ENCODE data around the gene SOX15. TPM values are rescaled to one million over a fixed set of nuclear protein-coding genes. Genes with fewer than 3 reads are reported as not detected.

SOX15 gene
- total and polyA plus RNA-seq, 2 of the 13 experiments (the other 11 are each of a cell fraction or from before 2014, with no cell fraction given), result 0.07 to 0.18 TPM

- TF ChIP-seq ZHX1 (CRISPR knock-in tag; IDR thresholded peaks at IDR 0.05; ENCODE audit: low read depth) (peak; percentile 11; the same call in 1 of the 2 replicates), DNMT3B (CRISPR knock-in tag; conservative IDR thresholded peaks at IDR 0.05) (peak; percentile 88), TARDBP (CRISPR knock-in tag; IDR thresholded peaks at IDR 0.05) (peak; percentile 95), YEATS4 (CRISPR knock-in tag; IDR thresholded peaks at IDR 0.05; ENCODE audit: borderline replicate concordance) (peak; percentile 96), ZNF609 (CRISPR knock-in tag; IDR thresholded peaks at IDR 0.05; ENCODE audit: borderline replicate concordance) (no peak), ATF5 (CRISPR knock-in tag; IDR thresholded peaks at IDR 0.05; ENCODE audit: low read depth) (0 out of 2 replicates have a peak, but pooled peaks have one; percentile 38), ZFP1 (CRISPR knock-in tag; IDR thresholded peaks at IDR 0.05) (no peak), ZNF407 (CRISPR knock-in tag; IDR thresholded peaks at IDR 0.05; ENCODE audit: not compliant biosample characterization) (no peak), ZNF44 (CRISPR knock-in tag; IDR thresholded peaks at IDR 0.05) (no peak), ASH2L (IDR thresholded peaks at IDR 0.05; ENCODE audit: insufficient read length, low read depth, low read length) (no peak), FOXK2 (IDR thresholded peaks at IDR 0.05) (no peak), ZNF7 (CRISPR knock-in tag; IDR thresholded peaks at IDR 0.05) (no peak)
Observed at GRCh38 chr17:7572338-7572587, 17.6 kb downstream of the SOX15 start (continued).

Data from HepG2 (cell line).